CD4-positive, alpha-beta T cell treated with Interleukin-6 for 4 hours (primary cell): ENCODE data around the gene L3MBTL2.
"Not testable (repeated sequence)": the region's sequence is repeated elsewhere in the genome, so short reads cannot be mapped to it uniquely, and the experiment has no call there.

Source experiments
- DNase-seq: peaks from one replicate; pipeline ENCODE4 v3.0.0-alpha.2; 2020; ENCODE audit warnings: mixed read lengths

Gene L3MBTL2

DNA sequence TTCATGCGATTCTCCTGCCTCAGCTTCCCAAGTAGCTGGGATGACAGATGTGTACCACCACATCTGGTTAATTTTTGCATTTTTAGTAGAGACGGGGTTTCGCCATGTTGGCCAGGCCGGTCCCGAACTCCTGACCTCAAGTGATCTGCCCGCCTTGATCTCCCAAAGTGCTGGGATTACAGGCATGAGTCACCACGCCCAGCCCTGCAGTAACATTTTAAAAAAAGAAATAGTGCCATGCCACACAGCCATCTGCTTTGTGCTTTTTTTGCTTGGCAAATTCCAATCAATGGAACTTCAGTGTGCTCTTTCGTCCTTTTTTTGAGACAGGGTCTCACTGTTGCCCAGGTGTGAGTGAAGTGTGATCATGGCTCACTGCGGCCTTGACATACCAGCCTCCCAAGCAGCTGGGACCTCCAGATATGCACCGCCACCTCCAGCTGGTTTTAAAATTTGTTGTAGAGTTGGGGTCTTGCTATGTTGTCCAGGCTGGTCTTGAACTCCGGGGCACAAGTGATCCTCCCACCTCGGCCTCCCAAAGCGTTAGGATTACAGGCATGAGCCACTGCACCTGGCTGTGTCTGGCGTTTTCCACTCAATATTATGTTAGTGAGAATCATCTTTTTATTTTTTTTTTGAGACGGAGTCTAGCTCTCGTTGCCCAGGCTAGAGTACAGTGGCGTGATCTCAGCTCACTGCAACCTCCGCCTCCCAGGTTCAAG, 37.4 kb downstream of the L3MBTL2 start:
- DNase-seq = no peak

DNA sequence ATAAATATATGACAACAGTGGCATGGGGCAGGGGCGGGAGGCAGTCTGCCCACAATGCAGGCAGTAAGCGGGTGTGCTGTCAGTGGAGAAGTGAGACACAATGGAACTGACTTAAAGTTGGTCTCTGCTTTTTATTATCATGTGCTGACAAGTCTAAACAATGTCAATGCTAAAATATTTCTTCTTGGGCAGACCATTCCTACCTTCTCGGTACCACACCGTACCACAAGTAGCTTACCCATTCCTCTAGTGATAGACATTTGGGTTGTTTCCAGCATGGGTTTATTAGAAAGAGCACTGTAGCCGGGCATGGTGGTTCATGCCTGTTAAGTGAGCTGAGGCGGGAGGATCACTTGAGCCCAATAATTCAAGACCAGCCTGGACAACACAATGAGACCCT, 38.2 kb downstream of the L3MBTL2 start:
- DNase-seq = no peak

DNA sequence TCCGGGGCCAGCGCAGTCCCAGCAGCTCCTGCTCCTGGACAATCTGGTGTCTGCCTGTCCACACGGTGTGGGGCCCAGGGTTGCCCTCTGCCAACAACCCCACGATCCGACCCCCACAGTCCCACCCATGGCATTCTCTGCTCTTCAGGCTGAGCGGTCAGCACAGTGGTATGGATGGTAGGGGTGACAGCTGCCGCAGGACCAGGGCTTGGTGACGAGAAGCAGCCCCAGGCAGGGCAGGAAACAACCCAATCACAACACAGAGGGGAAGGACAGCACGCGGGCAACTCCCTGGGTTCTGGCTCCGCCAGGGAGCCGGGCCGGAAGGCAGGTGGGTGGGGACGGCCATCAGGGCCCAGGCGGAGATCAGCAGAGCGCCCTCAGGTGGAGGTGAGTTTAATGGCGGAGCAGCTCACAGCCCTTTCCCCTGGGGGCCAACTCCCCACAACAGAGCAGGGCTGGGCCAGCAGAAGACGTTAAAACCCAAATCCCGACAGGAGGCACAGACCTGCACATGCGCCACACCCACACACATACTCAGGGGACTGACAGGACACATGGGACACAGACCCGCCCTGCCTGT, 40.9 kb downstream of the L3MBTL2 start:
- DNase-seq = no peak

DNA sequence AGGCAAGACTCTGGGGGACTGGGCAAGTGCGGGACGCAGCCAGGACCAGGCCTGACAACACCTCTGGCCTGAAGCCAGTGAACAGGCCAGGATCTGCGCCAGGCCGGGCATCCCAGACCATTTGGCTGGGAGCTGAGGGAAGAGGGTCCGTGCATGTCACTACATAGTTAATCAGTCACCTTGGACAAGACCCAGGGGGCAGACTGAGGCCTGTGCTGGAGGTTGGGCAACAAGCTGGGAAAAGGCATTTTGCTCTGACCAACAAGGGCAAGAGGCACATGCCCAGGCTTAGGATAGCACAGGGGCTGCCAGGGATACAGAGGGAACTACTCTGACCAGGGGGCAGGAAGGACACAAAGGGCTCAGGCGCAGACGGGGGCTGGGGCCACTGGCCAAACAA, 42.6 kb downstream of the L3MBTL2 start:
- no peak for DNase-seq

DNA sequence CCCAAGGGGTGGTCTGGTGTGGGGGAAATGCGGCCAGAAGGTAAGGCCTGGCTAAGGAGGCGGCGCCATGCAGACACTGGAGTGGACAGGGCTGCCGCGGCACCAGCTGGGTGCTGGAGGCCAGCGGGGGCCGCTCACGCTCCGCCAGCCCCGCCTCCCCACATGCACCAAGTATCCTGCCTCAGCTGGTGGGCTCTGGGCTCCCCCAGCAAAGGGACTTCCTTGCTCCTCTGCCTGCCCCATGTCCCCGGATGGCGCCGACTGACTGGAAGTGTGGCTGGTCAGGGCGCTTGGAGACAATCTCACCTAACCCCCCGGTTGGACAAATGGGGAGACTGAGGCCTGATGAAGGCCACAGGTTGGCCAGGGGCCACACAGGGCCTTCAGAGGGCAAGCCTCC, 43.2 kb downstream of the L3MBTL2 start:
- DNase-seq = no peak

DNA sequence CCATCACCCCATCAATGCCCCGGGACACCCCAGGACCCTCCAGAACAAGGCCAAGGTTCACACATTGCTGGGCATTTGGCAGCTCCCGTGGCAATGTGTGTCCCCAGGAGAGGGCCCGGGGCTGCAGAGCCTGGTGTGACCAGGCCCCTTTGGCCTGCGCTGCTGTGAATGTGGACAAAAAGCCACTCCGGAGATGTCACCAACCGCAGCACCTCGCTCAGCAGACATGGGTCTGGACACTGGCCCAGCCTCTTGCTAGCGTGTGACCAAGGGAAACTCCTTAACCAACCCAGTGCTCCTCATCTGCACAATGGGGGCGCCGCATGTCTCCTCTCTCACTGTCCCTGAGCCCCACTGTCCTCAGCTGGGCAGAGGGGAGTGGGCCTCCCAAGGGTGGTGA, 43.6 kb downstream of the L3MBTL2 start:
- DNase-seq = no peak

DNA sequence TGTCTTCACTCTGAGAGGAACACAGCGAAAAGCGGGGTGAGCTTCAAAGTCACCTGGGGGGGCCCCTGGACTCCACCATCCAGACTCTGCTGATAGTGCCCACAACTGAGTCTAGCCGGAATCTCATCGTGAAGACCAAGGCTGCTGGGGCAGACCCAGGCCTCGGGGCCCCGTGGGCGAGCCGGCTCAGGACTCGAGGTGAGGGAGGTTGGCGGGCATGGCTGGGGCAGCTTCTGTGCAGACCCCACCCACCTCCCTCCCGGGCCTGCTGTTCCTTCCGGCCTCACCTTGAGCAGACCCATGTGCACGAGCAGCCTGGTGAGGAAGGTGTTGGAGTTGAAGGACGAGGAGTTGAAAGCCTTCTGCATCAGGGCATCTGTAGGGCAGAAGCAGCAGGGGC, 44.3 kb downstream of the L3MBTL2 start:
- no peak for DNase-seq

DNA sequence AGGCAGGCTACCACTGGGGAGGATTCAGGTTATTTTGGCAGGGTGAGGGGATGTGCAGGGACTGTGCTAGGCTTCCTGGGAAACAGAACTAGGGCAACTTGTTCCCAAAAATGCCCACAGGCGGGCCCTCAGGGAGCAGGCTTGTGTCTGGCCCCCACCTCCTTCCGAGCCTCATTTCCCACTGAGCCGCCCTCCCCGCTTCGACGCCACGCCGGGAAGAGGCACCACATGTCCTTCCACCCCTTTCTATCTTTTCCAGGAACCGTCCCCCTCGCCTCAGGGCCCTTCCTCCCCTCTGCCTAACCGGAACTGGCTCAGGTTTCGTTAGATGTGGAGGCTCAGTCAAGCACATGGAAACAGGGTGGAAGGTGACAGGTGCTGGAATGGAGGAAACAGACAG, 45.0 kb downstream of the L3MBTL2 start:
- no peak for DNase-seq

DNA sequence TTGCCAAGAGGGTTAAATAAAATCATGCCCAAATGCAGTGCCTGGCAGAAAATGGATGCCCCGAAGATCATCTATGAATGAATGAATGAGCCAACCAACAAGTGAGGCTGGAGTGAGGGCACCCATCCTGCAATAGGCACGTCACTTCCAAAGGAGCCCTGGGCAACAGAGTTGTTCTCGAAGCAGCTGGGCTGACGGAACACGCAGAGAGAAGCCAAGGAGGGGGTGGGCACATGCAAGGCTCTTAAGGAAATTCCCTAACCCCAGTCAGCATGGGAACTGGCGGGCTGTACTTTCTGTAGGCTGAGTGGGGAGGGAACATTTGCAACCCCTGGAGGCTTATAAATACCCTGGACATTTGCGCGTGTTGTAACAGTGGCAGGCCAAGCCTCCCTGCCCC, 47.3 kb downstream of the L3MBTL2 start:
- DNase-seq = no peak

DNA sequence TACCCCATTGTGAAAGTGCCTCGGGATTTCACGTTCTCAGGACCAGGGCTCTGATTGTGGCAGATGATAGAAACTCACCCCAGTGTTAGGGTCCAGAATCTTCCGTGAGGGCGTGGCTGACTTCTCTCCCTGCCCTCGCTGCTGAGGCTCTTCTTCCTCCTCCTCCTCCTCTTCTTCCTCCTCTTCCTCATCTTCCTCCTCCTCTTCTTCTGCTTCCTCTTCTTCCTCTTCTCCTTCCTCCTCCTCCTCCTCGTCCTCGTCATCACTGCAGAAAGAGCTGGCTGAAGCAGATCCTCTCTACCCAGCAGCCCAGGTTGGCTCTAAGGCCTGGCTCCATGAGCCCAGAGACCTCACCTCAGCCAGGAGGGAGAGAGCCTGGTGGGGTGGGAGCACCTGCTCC, 49.1 kb downstream of the L3MBTL2 start:
- no peak for DNase-seq

DNA sequence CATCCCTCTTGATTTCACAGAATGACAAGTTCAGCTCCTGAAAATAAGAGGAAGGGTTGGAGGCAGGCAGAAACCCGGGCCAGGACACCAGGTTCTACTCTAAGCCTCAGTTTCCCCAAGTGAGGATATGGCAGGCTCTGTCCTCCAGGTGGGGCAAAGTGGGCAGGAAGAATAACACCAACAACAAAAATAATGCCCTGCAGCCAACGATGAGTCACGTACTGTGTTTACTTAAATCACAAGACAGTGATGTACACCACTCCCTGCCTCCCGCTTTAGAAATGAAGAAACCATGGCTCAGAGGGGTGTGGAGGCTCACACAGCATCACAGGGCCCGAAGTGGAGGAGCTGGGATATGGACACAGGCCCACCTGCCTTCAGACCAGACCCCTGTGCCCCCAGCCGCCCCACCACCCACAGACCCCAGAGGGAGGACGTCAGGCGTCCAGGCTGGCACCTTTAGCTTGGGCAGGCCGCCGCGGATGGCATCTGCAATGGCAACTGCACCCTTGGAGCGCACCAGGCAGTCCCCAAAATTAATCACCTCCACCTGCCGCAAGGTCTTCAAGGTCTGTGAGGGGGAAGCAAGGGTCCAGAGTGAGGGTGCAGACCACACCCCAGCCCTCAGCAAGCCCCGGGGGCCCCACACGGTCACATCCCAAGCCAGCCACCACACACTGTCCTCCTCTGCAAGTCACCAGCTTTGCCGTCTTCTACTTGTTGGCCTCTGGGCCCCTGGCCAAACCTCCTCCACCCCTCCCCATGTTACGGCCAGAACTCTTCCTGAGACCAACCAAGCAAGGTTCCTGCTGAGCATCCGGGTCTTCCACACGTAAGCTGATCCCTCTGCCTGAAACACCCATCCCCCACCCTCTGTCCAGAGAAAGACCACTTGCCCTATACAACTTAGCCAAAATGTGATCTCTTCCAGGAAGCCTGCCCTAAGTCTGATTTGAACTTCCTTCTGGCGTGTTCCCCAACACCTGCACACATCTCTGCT, 51.4 kb downstream of the L3MBTL2 start:
- DNase-seq = no peak

DNA sequence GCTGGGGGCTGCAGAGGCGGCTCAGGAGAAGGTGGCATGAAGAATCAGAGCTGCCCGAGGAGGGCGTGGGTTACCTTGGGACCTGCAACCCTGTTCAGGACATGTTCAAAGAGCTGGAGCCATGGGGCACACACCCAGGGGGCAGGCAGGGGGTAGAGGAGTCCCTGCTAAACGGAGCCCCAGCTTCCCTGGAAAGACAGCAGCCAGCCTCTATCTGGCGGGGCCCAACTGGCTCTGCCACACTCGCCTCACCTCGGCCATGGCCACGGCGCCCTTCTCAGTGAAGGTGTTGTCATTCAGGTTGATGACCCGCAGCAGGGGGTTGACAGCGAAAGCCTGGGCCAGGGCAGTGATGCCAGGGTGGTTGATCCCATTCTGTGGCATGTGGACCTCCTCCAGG, 52.6 kb downstream of the L3MBTL2 start:
- DNase-seq = no peak

DNA sequence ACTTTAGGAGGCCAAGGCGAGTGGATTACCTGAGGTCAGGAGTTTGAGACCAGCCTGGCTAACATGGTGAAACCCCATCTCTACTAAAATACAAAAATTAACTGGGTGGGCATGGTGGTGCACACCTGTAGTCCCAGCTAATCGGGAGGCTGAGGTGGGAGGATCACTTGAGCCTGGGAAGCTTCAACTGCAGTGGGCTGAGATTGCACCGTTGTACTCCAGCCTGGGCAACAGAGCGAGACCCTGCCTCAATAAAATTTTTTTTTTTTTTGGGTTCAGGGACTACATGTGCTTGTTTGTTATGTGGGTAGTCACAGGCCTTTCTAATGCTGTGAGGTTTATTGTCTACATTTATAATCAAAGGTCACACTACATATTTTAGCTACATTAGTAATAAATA, 54.6 kb downstream of the L3MBTL2 start:
- not testable (repeated sequence) for DNase-seq

DNA sequence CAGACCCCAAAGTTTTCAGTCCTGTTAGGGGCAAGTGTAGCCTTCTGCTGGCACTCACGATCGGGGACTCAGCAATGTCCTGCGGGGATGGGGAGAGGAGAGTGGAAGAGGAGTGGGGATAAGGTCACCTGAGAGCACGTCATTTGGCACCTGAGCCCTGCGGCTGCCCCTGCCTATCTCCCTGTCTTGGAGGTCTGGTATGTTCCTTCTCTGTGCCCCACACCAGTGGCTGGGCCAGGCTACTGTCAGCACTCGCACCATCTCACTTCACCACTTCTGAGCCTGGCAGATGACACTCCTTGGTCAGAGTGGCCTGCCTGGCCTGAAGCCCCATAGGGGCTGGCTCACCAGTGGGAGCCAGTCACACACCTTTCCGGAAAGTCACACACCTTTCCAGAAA, 55.8 kb downstream of the L3MBTL2 start:
- no peak for DNase-seq

DNA sequence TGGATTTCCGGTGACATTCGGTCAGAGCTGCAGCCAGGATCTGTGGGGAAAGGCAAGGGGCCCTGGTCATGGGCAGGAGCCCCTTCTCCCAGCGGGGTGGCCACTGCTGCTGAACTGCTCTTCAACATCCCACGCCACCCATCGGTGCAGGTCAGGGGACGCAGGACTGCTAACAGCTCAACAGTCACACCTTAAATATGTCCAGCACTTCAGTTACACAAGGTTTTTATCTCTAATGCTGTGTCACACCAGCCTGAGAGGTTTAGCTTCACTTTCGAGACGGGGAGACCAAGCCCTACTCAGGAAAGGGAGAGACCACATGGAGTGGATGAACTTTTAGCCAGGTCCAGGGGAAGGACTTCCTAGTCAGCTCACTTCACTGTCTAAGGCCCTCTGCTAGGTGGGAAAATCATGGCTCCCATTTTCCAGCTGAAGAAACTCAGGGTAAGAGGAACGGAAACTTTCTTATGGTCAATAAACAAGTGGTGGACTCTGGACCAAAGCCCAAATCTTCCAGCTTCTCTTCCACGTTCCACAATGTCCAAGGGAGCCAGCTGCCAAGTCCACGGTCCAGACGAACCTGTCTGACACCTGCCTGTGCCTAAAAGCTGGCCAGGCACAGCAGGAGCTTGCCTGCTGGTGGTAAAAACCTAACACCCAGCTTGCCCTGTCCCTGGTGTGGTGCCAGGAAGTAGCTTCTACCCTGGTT, 56.6 kb downstream of the L3MBTL2 start:
- DNase-seq = no peak

DNA sequence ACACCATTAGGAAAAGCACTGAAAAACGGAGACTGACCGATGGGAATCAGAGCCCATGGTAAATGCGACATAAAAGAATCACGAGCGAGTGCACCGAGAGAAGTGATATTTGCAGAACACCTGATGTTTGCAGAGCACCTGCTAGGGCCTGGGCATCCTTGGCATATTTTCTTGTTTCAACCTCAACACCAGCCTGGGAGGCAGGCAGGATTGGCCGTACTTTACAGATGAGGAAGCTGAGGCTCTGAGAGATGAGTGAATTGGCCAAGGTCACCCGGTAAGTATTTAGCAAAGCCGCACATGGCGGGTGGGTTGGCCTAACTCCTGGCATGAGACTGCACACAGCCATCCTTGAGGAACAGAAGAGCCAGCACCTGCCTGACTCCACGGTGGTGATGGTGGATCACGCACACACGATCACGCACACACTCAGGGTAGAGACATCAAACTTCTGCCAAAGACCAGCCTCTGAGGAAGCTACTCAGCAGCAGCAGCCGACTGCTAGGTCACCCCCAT, 57.2 kb downstream of the L3MBTL2 start:
- no peak for DNase-seq

DNA sequence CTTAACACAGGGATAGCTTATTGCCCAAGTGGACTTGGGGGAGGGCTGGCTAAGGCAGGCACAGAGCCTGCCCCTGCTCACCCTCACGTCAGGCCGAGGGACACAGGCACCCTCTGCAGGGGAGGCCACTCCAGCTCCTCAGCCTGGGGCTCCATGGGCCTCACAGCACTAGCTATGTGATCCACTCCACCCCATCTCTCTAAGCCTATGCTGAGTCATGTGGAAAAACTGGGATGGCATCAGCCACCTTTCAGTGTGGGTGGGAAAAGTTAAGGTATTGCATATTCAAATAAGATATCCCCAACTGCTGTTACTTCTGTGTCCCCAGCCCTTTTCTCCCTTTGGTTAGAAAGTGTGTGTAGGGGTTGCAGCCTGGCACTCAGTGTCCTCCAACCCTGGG, 58.6 kb downstream of the L3MBTL2 start:
- no peak for DNase-seq

DNA sequence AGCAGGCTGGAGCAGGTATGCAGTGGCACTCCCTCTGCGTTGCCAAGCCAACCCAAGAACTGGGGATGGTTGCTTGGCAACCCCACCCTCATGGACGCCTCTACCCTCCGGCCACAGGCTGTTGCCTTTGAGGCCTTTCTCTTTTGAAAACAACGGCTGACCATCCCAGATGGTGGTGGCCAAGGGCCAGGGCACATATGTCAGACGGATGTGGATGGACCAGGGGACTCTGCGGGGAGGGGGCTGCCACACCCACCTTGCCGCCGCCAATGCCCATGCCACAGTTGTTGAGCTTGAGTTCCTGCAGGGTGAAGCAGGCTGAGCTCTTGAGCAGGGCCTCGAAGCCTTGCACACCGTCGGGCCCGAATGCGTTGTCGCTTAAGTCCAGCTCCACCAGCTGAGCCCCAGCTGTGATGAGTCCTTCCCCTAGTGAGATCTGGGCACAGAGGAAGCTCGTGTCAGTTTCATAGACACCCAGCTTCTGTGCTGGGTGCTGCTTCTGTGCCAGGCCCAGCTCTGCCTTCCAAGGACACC, 59.4 kb downstream of the L3MBTL2 start:
- no peak for DNase-seq

DNA sequence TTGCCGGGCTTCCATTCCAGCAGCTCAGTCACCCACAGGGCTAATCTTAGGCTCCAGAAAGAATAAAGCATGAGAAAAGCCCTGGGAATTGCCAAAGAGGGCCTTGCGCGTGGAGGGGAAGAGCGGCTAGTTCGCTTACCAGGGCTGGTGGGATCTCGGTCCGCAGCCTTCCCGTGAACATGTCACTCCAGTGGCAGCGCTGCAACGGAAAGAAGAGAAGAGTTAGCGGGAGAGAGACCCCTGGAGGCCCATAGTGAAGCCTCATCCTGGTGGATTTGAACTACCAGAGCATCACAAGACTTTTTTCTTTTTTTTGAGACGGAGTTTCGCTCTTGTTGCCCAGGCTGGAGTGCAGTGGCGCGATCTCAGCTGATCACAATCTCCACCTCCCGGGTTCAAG, 62.8 kb downstream of the L3MBTL2 start:
- DNase-seq = no peak

DNA sequence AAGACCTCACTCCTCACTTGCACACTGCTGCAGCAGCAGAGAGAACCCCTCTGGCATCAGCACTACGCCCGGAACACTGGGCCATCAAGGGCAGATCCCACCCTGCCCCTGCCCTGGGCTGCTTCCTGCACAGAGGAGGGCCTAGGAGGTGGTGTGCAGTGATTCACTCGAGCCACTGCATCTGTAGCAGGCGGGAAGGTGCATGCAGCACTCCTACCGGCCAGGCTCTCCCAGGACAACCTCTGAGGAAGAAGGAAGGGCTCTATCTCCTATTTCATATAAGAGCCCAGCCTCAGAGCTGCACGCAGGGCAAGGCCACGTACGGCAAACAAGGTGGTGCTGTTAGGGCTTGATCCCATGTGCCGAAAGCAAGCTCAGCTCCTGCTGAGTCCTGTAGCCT, 66.7 kb downstream of the L3MBTL2 start:
- no peak for DNase-seq

DNA sequence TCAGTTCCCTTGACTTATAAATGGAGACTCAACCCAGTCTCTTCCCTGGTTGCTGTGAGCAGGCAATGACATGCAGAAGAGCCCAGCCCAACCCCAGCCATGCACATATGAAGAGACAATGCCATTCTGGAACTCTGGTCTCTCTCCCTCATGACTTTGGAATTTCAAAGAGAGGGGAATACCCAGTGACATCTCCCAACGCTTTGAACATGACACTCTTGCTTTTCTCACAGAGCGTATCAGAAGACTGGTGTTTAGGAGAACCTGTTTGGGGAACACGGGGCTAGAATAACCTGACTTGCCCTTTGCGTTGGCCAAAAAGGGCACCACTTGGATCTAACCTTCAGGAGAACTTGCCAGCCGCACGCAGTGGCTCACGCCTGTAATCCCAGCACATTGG, 68.0 kb downstream of the L3MBTL2 start:
- DNase-seq = no peak

DNA sequence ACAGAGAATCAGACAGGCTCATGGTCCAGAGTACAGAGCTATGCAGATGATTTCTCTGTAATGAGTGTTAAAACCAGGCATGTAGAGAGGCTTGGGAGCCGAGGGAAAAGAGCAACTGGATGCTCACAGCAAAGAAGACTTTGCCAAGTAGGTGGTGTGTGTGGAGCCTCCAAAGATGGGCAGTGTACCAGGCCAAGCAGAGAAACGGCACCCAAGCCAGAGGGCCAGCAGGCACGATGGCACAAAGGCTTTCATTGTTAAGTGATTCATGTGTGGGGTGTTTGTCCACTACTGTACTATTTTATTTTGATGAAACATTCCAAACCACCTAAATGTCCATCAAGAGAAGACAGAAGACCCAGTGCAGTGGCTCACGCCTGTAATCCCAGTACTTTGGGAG, 69.7 kb downstream of the L3MBTL2 start:
- DNase-seq = no peak

DNA sequence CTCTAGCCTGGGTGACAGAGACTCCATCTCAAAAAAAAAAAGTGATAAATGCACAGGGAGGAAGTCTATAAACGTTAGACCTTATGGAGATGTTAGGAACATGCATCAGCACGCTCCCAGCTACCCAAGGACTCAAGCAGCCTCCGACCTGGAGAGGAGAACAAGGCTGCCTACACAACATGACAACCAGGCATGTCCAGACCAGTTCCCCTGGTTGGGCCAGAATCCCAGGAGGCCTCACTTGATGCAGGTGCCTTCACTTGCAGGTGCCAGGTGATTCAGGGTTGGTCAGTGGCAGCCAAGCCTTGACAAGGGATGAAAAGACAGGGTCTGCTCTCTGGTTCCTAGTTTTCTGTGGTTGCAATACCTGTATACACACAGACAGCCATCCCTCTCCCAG, 75.0 kb downstream of the L3MBTL2 start:
- DNase-seq = no peak
